ENCODE results near the gene SPATA45.

The SPATA45 gene

GRCh38 chr1:212780759-212781158, 66.7 kb downstream of the SPATA45 start:
- DNase-seq (ENCODE audit: low read depth), result no peak

More at GRCh38 chr1:212780759-212781158, 66.7 kb downstream of the SPATA45 start:
- H3K4me3 ChIP-seq (ENCODE audit: low read depth, low read length), result no peak overlapping the region
- TF ChIP-seq CTCF (IDR thresholded peaks at IDR 0.05; ENCODE audit: insufficient read depth, low read depth, low read length, missing control alignments), result no peak

Data from GM12865 (cell line).